Neuronal stem cell (in vitro differentiated cells): ENCODE data around the gene ANO1.

Source experiments
- DNase-seq: peaks from one replicate; pipeline ENCODE4 v3.0.0-alpha.2; 2013; ENCODE audit warnings: low spot score
- H2AFZ ChIP-seq: one replicate; pipeline ENCODE4 v1.6.1; 2013; ENCODE audit warnings: mild to moderate bottlenecking, low read length, inconsistent platforms
- H2AK5ac ChIP-seq: 2 replicates; pipeline ENCODE4 v1.6.1; 2013; ENCODE audit warnings: low read depth, mild to moderate bottlenecking, inconsistent platforms, low read length, moderate library complexity, mixed read lengths
- H2BK120ac ChIP-seq: 2 replicates; pipeline ENCODE4 v1.6.1; 2013; ENCODE audit warnings: low read depth, mild to moderate bottlenecking, inconsistent platforms, low read length, moderate library complexity, mixed read lengths
- H2BK12ac ChIP-seq: one replicate; pipeline ENCODE4 v1.6.1; 2013; ENCODE audit warnings: low read length, inconsistent platforms
- H2BK15ac ChIP-seq: 2 replicates; pipeline ENCODE4 v1.6.1; 2013; ENCODE audit warnings: mild to moderate bottlenecking, low read length, inconsistent platforms, mixed read lengths
- H2BK5ac ChIP-seq: one replicate; pipeline ENCODE4 v1.6.1; 2013; ENCODE audit warnings: inconsistent platforms, mild to moderate bottlenecking, low read length, moderate library complexity
- H3K14ac ChIP-seq: one replicate; pipeline ENCODE4 v1.6.1; 2013; ENCODE audit warnings: low read length, inconsistent platforms
- H3K18ac ChIP-seq: 2 replicates; pipeline ENCODE4 v1.6.1; 2013; ENCODE audit warnings: low read length, inconsistent platforms
- H3K23ac ChIP-seq: 2 replicates; pipeline ENCODE4 v1.6.1; 2013; ENCODE audit warnings: low read depth, mild to moderate bottlenecking, mixed read lengths, low read length, inconsistent platforms; ENCODE audit not compliant: poor library complexity
- H3K27ac ChIP-seq: replicated peaks from 3 replicates; pipeline ENCODE4 v1.5.1; 2013; ENCODE audit warnings: low read length, inconsistent platforms
- H3K27me3 ChIP-seq, 3 experiments: 2 replicates each; pipeline ENCODE4 v1.6.1; 2013; ENCODE audit warnings: low read length in 3 of 3, mild to moderate bottlenecking in 2 of 3, inconsistent platforms in 1 of 3, low read depth in 1 of 3, mixed read lengths in 1 of 3, moderate library complexity in 1 of 3; ENCODE audit not compliant: control insufficient read depth in 3 of 3, insufficient read depth in 3 of 3
- H3K36me3 ChIP-seq, 2 donors: replicated peaks in 1 of 2; 2 replicates each; pipeline ENCODE4 v1.6.1; 2013; ENCODE audit warnings: low read length in 2 of 2; ENCODE audit not compliant: control insufficient read depth in 2 of 2, insufficient read depth in 2 of 2
- H3K4ac ChIP-seq: 2 replicates; pipeline ENCODE4 v1.6.1; 2013; ENCODE audit warnings: inconsistent platforms, mild to moderate bottlenecking, low read length, moderate library complexity
- H3K4me1 ChIP-seq, 2 donors: 1 replicate in 1 of 2; 2 replicates in 1 of 2; pipeline ENCODE4 v1.6.1; 2013; ENCODE audit warnings: low read length in 2 of 2, low read depth in 1 of 2; ENCODE audit not compliant: control insufficient read depth in 2 of 2, insufficient read depth in 1 of 2
- H3K4me2 ChIP-seq: one replicate; pipeline ENCODE4 v1.6.1; 2013; ENCODE audit warnings: mild to moderate bottlenecking, low read length, inconsistent platforms; ENCODE audit not compliant: insufficient read depth, poor library complexity, severe bottlenecking
- H3K4me3 ChIP-seq, 2 donors: 2 replicates each; pipeline ENCODE4 v1.5.1; 2013; ENCODE audit warnings: low read length in 2 of 2, mild to moderate bottlenecking in 2 of 2, inconsistent platforms in 1 of 2, moderate library complexity in 1 of 2
- H3K79me1 ChIP-seq: one replicate; pipeline ENCODE4 v1.6.1; 2013; ENCODE audit warnings: low read depth, mild to moderate bottlenecking, inconsistent platforms, low read length, moderate library complexity
- H3K9ac ChIP-seq: one replicate; pipeline ENCODE4 v1.6.1; 2013; ENCODE audit warnings: mild to moderate bottlenecking, low read depth, low read length, inconsistent platforms; ENCODE audit not compliant: poor library complexity
- H3K9me3 ChIP-seq, 2 donors: replicated peaks in 1 of 2; 2 replicates each; pipeline versions ENCODE3 to v1.6.1; 2013; ENCODE audit warnings: low read length in 2 of 2, mild to moderate bottlenecking in 2 of 2, inconsistent platforms in 1 of 2, low read depth in 1 of 2, mixed read lengths in 1 of 2, moderate library complexity in 1 of 2; ENCODE audit not compliant: control insufficient read depth in 2 of 2, insufficient read depth in 1 of 2
- H4K8ac ChIP-seq: one replicate; pipeline ENCODE4 v1.6.1; 2013; ENCODE audit warnings: low read depth, mild to moderate bottlenecking, inconsistent platforms, low read length, moderate library complexity
- H4K91ac ChIP-seq: one replicate; pipeline ENCODE4 v1.6.1; 2013; ENCODE audit warnings: low read length, low read depth, mild to moderate bottlenecking, inconsistent platforms; ENCODE audit not compliant: poor library complexity
- WGBS, 2 donors: extraction: QIAGEN DNeasy Blood & Tissue Kit; methylation state at CpG; one replicate each; pipeline ENCODE4 v1.1.7; 2013; ENCODE audit warnings: missing lambda C conversion rate in 2 of 2, mixed read lengths in 1 of 2; ENCODE audit not compliant: insufficient read length in 2 of 2, insufficient replicate concordance in 1 of 2; ENCODE audit errors: extremely low coverage in 2 of 2; 5-methylcytosine and 5-hydroxymethylcytosine counted together

The ANO1 gene

DNA sequence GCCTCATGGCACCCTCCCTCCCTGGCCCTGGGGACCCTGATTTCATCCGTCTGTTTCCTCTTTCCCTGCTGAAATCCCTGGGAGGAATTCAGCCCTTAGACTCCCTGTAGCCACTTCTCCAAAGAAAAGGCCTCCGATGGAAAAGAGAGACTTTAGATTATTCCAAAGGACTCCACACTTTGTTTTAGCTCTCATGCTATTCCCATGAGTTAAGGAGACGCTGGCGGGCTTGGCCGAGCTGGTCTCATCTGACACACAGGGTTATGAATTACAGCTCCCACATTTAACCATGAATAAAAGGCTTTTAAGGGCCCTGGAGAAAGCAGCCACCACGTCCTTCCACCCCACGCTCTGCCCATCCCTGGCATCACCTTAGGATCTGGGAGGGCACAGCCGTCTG is 57.0 kb downstream of the ANO1 start:
- Histone ChIP-seq H2BK15ac (no peak overlapping the region), H4K91ac (no peak overlapping the region), H3K18ac (no peak overlapping the region), H3K27ac (no peak overlapping the region), H3K9me3 (no peaks in the 10 kb centered on the region), H3K14ac (no peak overlapping the region), H3K4me1 (peaks cover 0 to 8% of the 10 kb centered on the region in 2 donors), H3K4me2 (no peak overlapping the region), H2BK5ac (no peak overlapping the region), H3K27me3 (peaks cover 2 to 57% (median 10%) of the 10 kb centered on the region in 3 experiments), H3K9ac (peak overlapping the region; percentile 0), H3K79me1 (no peaks in the 10 kb centered on the region), H4K8ac (peak overlapping the region; percentile 66), H2BK120ac (no peak overlapping the region), H3K23ac (no peak overlapping the region), H2AFZ (no peak overlapping the region), H3K4me3 (no peak overlapping the region), H2BK12ac (no peak overlapping the region), H2AK5ac (peak overlapping the region; percentile 82), H3K4ac (no peak overlapping the region), H3K36me3 (no peaks in the 10 kb centered on the region)
- WGBS, 2 donors, result no CpG with 5 or more reads among the region's 8 CpGs
- DNase-seq, result no peak

DNA sequence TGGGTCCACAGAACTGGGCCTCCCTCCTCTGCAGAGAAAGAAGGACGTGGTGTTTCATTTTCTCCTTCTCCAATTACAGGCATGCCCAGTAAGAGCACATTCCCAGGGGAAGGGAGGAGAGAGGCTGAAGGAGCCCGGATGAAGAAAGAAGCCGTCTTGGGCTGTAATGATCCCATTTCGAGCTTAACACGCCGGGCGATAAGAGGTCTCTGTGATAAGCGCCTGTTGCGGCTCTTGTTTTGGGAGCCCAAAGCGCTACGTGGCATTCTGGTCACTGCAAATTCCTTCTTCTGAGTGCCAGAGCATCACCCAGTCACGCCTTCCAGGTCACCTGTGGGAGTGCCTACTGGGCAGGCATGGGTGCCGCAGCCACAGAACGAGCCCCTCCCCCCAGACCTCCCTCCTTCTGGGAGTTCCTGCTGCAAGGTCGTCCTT is 57.5 kb downstream of the ANO1 start:
- H3K27me3 ChIP-seq, result peaks cover 2 to 61% (median 9%) of the 10 kb centered on the region in 3 experiments

DNA sequence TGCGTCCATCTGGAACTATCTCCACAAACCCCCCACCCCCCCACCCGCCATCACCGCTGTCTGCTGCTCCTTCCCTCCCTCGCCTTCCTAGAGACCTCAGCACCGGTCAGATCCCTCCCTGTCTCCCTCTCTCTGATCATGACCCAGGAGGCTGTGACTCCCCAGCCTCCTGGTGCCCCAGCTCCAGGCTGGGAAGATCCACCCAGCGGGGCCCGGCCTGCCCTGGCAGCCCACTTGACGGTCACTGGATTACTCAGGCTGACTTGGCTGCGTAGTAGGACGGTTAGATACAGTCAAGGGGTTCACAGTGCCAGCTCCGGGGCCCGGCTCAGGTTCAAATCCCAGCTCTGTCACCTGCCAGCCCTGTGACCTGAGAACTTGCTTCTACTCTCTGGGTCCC is 59.3 kb downstream of the ANO1 start:
- H2AFZ ChIP-seq, result no peak overlapping the region
- no peak overlapping the region for H4K8ac ChIP-seq
- no peak overlapping the region for H2BK120ac ChIP-seq
- DNase-seq, result no peak
- no peak overlapping the region for H3K27ac ChIP-seq
- no peaks in the 10 kb centered on the region for H3K79me1 ChIP-seq
- H3K36me3 ChIP-seq, result no peaks in the 10 kb centered on the region
- no peaks in the 10 kb centered on the region for H3K9me3 ChIP-seq
- no peak overlapping the region for H3K4me3 ChIP-seq
- no CpG with 5 or more reads among the region's 12 CpGs for WGBS, 2 donors
- H2BK5ac ChIP-seq, result no peak overlapping the region
- H3K9ac ChIP-seq, result no peak overlapping the region
- H3K18ac ChIP-seq, result no peak overlapping the region
- H3K4me2 ChIP-seq, result no peak overlapping the region
- H2BK15ac ChIP-seq, result peak overlapping the region; percentile 70
- no peak overlapping the region for H3K23ac ChIP-seq
- peak overlapping the region; percentile 76 for H2AK5ac ChIP-seq
- no peak overlapping the region for H3K14ac ChIP-seq
- peaks cover 15 to 22% of the 10 kb centered on the region in 2 donors for H3K4me1 ChIP-seq
- no peak overlapping the region for H3K4ac ChIP-seq
- no peak overlapping the region for H4K91ac ChIP-seq
- peaks cover 2 to 74% (median 15%) of the 10 kb centered on the region in 3 experiments for H3K27me3 ChIP-seq
- H2BK12ac ChIP-seq, result no peak overlapping the region

More for the DNA sequence above, 57.5 kb downstream of the ANO1 start:
- Histone ChIP-seq H4K8ac (no peak overlapping the region), H2BK5ac (no peak overlapping the region), H3K36me3 (no peaks in the 10 kb centered on the region), H3K9ac (no peak overlapping the region), H3K4me1 (peaks cover 0 to 8% of the 10 kb centered on the region in 2 donors), H3K23ac (no peak overlapping the region), H2AFZ (no peak overlapping the region), H2AK5ac (peak overlapping the region; percentile 89), H2BK12ac (no peak overlapping the region), H3K4me2 (no peak overlapping the region), H3K4ac (no peak overlapping the region), H4K91ac (no peak overlapping the region), H2BK15ac (peak overlapping the region; percentile 18), H3K79me1 (no peaks in the 10 kb centered on the region), H3K9me3 (no peaks in the 10 kb centered on the region), H3K18ac (peak overlapping the region; percentile 23), H3K14ac (no peak overlapping the region), H2BK120ac (no peak overlapping the region), H3K27ac (no peak overlapping the region), H3K4me3 (no peak overlapping the region)
- WGBS, 2 donors, result no CpG with 5 or more reads among the region's 15 CpGs
- DNase-seq, result no peak

DNA sequence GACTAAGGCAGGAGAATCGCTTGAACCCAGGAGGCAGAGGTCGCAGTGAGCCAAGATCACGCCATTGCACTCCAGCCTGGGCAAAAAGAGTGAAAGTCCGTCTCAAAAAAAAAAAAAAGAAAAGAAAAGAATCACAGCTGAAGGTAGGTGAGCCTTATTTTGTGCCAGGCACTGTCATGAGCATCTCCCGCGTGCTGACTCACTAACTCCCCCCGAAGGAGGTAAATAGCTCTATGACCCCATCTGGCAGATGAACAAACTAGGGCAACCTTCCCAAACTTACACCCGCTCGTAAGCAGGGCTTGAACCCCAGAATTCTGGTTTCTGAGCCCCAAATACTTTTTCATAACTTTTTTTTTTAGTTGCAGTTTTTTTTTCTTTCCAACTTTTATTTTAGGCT is 60.3 kb downstream of the ANO1 start:
- H3K27ac ChIP-seq, result no peak overlapping the region
- no peak overlapping the region for H2AK5ac ChIP-seq
- H3K9ac ChIP-seq, result no peak overlapping the region
- H4K8ac ChIP-seq, result no peak overlapping the region
- H3K14ac ChIP-seq, result no peak overlapping the region
- H3K27me3 ChIP-seq, result peaks cover 3 to 81% (median 25%) of the 10 kb centered on the region in 3 experiments
- peaks cover 15 to 31% of the 10 kb centered on the region in 2 donors for H3K4me1 ChIP-seq
- H2BK12ac ChIP-seq, result no peak overlapping the region
- no peak overlapping the region for H3K23ac ChIP-seq
- no peak for DNase-seq
- no peak overlapping the region for H3K4me2 ChIP-seq
- H4K91ac ChIP-seq, result no peak overlapping the region
- no peak overlapping the region for H2BK120ac ChIP-seq
- H3K18ac ChIP-seq, result no peak overlapping the region
- no peak overlapping the region for H2BK15ac ChIP-seq
- no peaks in the 10 kb centered on the region for H3K79me1 ChIP-seq
- H3K4ac ChIP-seq, result no peak overlapping the region
- peaks cover 0 to 1% of the 10 kb centered on the region in 2 donors for H3K9me3 ChIP-seq
- no peak overlapping the region for H2BK5ac ChIP-seq
- H3K4me3 ChIP-seq, result no peak overlapping the region
- WGBS, 2 donors, result no CpG with 5 or more reads among the region's 9 CpGs
- no peak overlapping the region for H2AFZ ChIP-seq
- no peaks in the 10 kb centered on the region for H3K36me3 ChIP-seq
